ENCODE results near the gene EEFSEC. TPM values are rescaled to one million over a fixed set of nuclear protein-coding genes. Genes with fewer than 3 reads are reported as not detected.

The EEFSEC gene
- total RNA-seq, 1 donor, result 8.0 TPM

- H3K9me3 ChIP-seq (ENCODE audit: low read depth, low read length), result no peaks in the 10 kb centered on the region
- peaks cover 26% of the 10 kb centered on the region for H3K4me1 ChIP-seq (ENCODE audit: insufficient read depth, low read length)
- no peaks in the 10 kb centered on the region for H3K27me3 ChIP-seq (ENCODE audit: insufficient read depth, low read length)
- H3K4me3 ChIP-seq (ENCODE audit: low read length), result no peak overlapping the region
Observed at GRCh38 chr3:128415200-128415772, 262.0 kb downstream of the EEFSEC start.

GRCh38 chr3:128415773-128416577 is 262.7 kb downstream of the EEFSEC start:
- H3K4me1 ChIP-seq (ENCODE audit: insufficient read depth, low read length), result peaks cover 26% of the 10 kb centered on the region
- no peak overlapping the region for H3K4me3 ChIP-seq (ENCODE audit: low read length)
- no peaks in the 10 kb centered on the region for H3K27me3 ChIP-seq (ENCODE audit: insufficient read depth, low read length)
- H3K9me3 ChIP-seq (ENCODE audit: low read depth, low read length), result no peaks in the 10 kb centered on the region

- peaks cover 26% of the 10 kb centered on the region for H3K4me1 ChIP-seq (ENCODE audit: insufficient read depth, low read length)
- no peak overlapping the region for H3K4me3 ChIP-seq (ENCODE audit: low read length)
- H3K9me3 ChIP-seq (ENCODE audit: low read depth, low read length), result no peaks in the 10 kb centered on the region
- H3K27me3 ChIP-seq (ENCODE audit: insufficient read depth, low read length), result no peaks in the 10 kb centered on the region
Observed at GRCh38 chr3:128416578-128417211, 263.4 kb downstream of the EEFSEC start.

- Histone ChIP-seq H3K4me1 (ENCODE audit: insufficient read depth, low read length) (peaks cover 26% of the 10 kb centered on the region), H3K27me3 (ENCODE audit: insufficient read depth, low read length) (no peaks in the 10 kb centered on the region), H3K4me3 (ENCODE audit: low read length) (no peak overlapping the region), H3K9me3 (ENCODE audit: low read depth, low read length) (no peaks in the 10 kb centered on the region)
Observed at GRCh38 chr3:128418900-128419299, 265.6 kb downstream of the EEFSEC start.

GRCh38 chr3:128419311-128419710 is 266.0 kb downstream of the EEFSEC start:
- Histone ChIP-seq H3K27me3 (ENCODE audit: insufficient read depth, low read length) (no peaks in the 10 kb centered on the region), H3K9me3 (ENCODE audit: low read depth, low read length) (no peaks in the 10 kb centered on the region), H3K4me3 (ENCODE audit: low read length) (no peak overlapping the region), H3K4me1 (ENCODE audit: insufficient read depth, low read length) (peaks cover 26% of the 10 kb centered on the region)

GRCh38 chr3:128420289-128420688 is 267.0 kb downstream of the EEFSEC start:
- Histone ChIP-seq H3K4me1 (ENCODE audit: insufficient read depth, low read length) (peaks cover 23% of the 10 kb centered on the region), H3K27me3 (ENCODE audit: insufficient read depth, low read length) (no peaks in the 10 kb centered on the region), H3K4me3 (ENCODE audit: low read length) (no peak overlapping the region), H3K9me3 (ENCODE audit: low read depth, low read length) (no peaks in the 10 kb centered on the region)

GRCh38 chr3:128420720-128421438 is 267.6 kb downstream of the EEFSEC start:
- Histone ChIP-seq H3K9me3 (ENCODE audit: low read depth, low read length) (no peaks in the 10 kb centered on the region), H3K4me3 (ENCODE audit: low read length) (no peak overlapping the region), H3K4me1 (ENCODE audit: insufficient read depth, low read length) (peaks cover 17% of the 10 kb centered on the region), H3K27me3 (ENCODE audit: insufficient read depth, low read length) (no peaks in the 10 kb centered on the region)

- Histone ChIP-seq H3K4me3 (ENCODE audit: low read length) (no peak overlapping the region), H3K27me3 (ENCODE audit: insufficient read depth, low read length) (no peaks in the 10 kb centered on the region), H3K4me1 (ENCODE audit: insufficient read depth, low read length) (peaks cover 17% of the 10 kb centered on the region), H3K9me3 (ENCODE audit: low read depth, low read length) (no peaks in the 10 kb centered on the region)
Observed at GRCh38 chr3:128421439-128421836, 268.2 kb downstream of the EEFSEC start.

- no peaks in the 10 kb centered on the region for H3K27me3 ChIP-seq (ENCODE audit: insufficient read depth, low read length)
- no peak overlapping the region for H3K4me3 ChIP-seq (ENCODE audit: low read length)
- H3K4me1 ChIP-seq (ENCODE audit: insufficient read depth, low read length), result peaks cover 13% of the 10 kb centered on the region
- H3K9me3 ChIP-seq (ENCODE audit: low read depth, low read length), result no peaks in the 10 kb centered on the region
Observed at GRCh38 chr3:128421966-128422365, 268.7 kb downstream of the EEFSEC start.

- no peak overlapping the region for H3K4me3 ChIP-seq (ENCODE audit: low read length)
- H3K27me3 ChIP-seq (ENCODE audit: insufficient read depth, low read length), result no peaks in the 10 kb centered on the region
- no peaks in the 10 kb centered on the region for H3K9me3 ChIP-seq (ENCODE audit: low read depth, low read length)
- peaks cover 6% of the 10 kb centered on the region for H3K4me1 ChIP-seq (ENCODE audit: insufficient read depth, low read length)
Observed at GRCh38 chr3:128422762-128423524, 269.7 kb downstream of the EEFSEC start.

- H3K27me3 ChIP-seq (ENCODE audit: insufficient read depth, low read length), result no peaks in the 10 kb centered on the region
- no peak overlapping the region for H3K4me3 ChIP-seq (ENCODE audit: low read length)
- H3K9me3 ChIP-seq (ENCODE audit: low read depth, low read length), result no peaks in the 10 kb centered on the region
- H3K4me1 ChIP-seq (ENCODE audit: insufficient read depth, low read length), result peaks cover 6% of the 10 kb centered on the region
Observed at GRCh38 chr3:128423525-128424147, 270.4 kb downstream of the EEFSEC start.

GRCh38 chr3:128424508-128425069 is 271.3 kb downstream of the EEFSEC start:
- H3K4me3 ChIP-seq (ENCODE audit: low read length), result no peak overlapping the region

GRCh38 chr3:128425142-128425845 is 272.0 kb downstream of the EEFSEC start:
- H3K9me3 ChIP-seq (ENCODE audit: low read depth, low read length), result no peaks in the 10 kb centered on the region
- H3K4me1 ChIP-seq (ENCODE audit: insufficient read depth, low read length), result peaks cover 6% of the 10 kb centered on the region
- H3K27me3 ChIP-seq (ENCODE audit: insufficient read depth, low read length), result no peaks in the 10 kb centered on the region
- H3K4me3 ChIP-seq (ENCODE audit: low read length), result no peak overlapping the region

More at GRCh38 chr3:128424508-128425069, 271.3 kb downstream of the EEFSEC start:
- Histone ChIP-seq H3K9me3 (ENCODE audit: low read depth, low read length) (no peaks in the 10 kb centered on the region), H3K4me1 (ENCODE audit: insufficient read depth, low read length) (peaks cover 6% of the 10 kb centered on the region), H3K27me3 (ENCODE audit: insufficient read depth, low read length) (no peaks in the 10 kb centered on the region)
